Osteoblast (primary cell): Measurements from ENCODE around the gene ASPSCR1. TPM values are rescaled to one million over a fixed set of nuclear protein-coding genes. Genes with fewer than 3 reads are reported as not detected.

Experiments
- DNase-seq: peaks from one replicate; pipeline ENCODE4 v3.0.0; 2011; ENCODE audit warnings: low spot score, mixed read lengths; ENCODE audit not compliant: insufficient read length; ENCODE audit errors: missing footprints
- H2AFZ ChIP-seq: 2 replicates; pipeline ENCODE4 v1.6.0; 2011; ENCODE audit warnings: mild to moderate bottlenecking, low read length
- H3K27ac ChIP-seq: 2 replicates; pipeline ENCODE4 v1.5.1; 2011; ENCODE audit warnings: mild to moderate bottlenecking, low read depth, low read length, moderate library complexity
- H3K27me3 ChIP-seq: 2 replicates; pipeline ENCODE4 v1.6.0; 2012; ENCODE audit warnings: mild to moderate bottlenecking, control low read depth, inconsistent platforms, low read length, moderate library complexity; ENCODE audit not compliant: insufficient read depth
- H3K36me3 ChIP-seq: 2 replicates; pipeline ENCODE4 v1.5.1; 2011; ENCODE audit warnings: mild to moderate bottlenecking, low read length, control low read depth, moderate library complexity; ENCODE audit not compliant: insufficient read depth
- H3K4me1 ChIP-seq: 2 replicates; pipeline ENCODE4 v1.5.1; 2011; ENCODE audit warnings: mild to moderate bottlenecking, low read length, control low read depth, moderate library complexity; ENCODE audit not compliant: insufficient read depth
- H3K4me2 ChIP-seq: 2 replicates; pipeline ENCODE4 v1.6.0; 2011; ENCODE audit warnings: mild to moderate bottlenecking, low read length; ENCODE audit not compliant: insufficient read depth
- H3K4me3 ChIP-seq: fragments of 200-600 bp; sonication (generic); 3 replicates; pipeline ENCODE4 v1.5.1; 2012; ENCODE audit warnings: mild to moderate bottlenecking, low read length, inconsistent platforms; ENCODE audit not compliant: insufficient read depth
- H3K79me2 ChIP-seq: 2 replicates; pipeline ENCODE4 v1.6.0; 2012; ENCODE audit warnings: mild to moderate bottlenecking, low read length, control low read depth, inconsistent platforms; ENCODE audit not compliant: insufficient read depth
- H3K9me3 ChIP-seq: 2 replicates; pipeline ENCODE4 v1.5.1; 2011; ENCODE audit warnings: low read depth, low read length, control low read depth
- H4K20me1 ChIP-seq: 2 replicates; pipeline ENCODE4 v1.6.0; 2012; ENCODE audit warnings: mild to moderate bottlenecking, low read length, control low read depth; ENCODE audit not compliant: insufficient read depth
- CTCF ChIP-seq: IDR thresholded peaks from 2 replicates; pipeline ENCODE4 v1.5.1; 2011; ENCODE audit warnings: mild to moderate bottlenecking, low read depth, low read length, moderate library complexity; ENCODE audit errors: extremely low read depth
- total RNA-seq: library from RNA; depleted of rRNA; stranded (reverse); fragments of >200 nt; gene quantifications from 2 replicates; pipeline ENCODE4 v1.2.3, GENCODE V29; 2012

Gene ASPSCR1
- total RNA-seq, 1 donor, result 35.8 TPM

- Histone ChIP-seq H3K9me3 (no peaks in the 10 kb centered on the region), H3K79me2 (no peaks in the 10 kb centered on the region)
These were observed 32.0 kb downstream of the ASPSCR1 start for GRCh38 chr17:82009413-82009812.

GRCh38 chr17:82010575-82011525, 33.4 kb downstream of the ASPSCR1 start:
- Histone ChIP-seq H3K36me3 (no peaks in the 10 kb centered on the region), H3K27ac (no peak overlapping the region), H4K20me1 (peaks cover 7% of the 10 kb centered on the region), H3K9me3 (no peaks in the 10 kb centered on the region), H2AFZ (no peak overlapping the region), H3K4me2 (no peak overlapping the region), H3K4me1 (peaks cover 26% of the 10 kb centered on the region), H3K4me3 (no peak overlapping the region), H3K79me2 (no peaks in the 10 kb centered on the region), H3K27me3 (no peaks in the 10 kb centered on the region)
- no peak for TF ChIP-seq CTCF
- peak; percentile 83 for DNase-seq

More at GRCh38 chr17:82009413-82009812, 32.0 kb downstream of the ASPSCR1 start:
- Histone ChIP-seq H3K4me3 (no peak overlapping the region), H3K27me3 (no peaks in the 10 kb centered on the region), H3K36me3 (no peaks in the 10 kb centered on the region), H3K4me1 (peaks cover 31% of the 10 kb centered on the region), H3K27ac (no peak overlapping the region), H3K4me2 (no peak overlapping the region), H2AFZ (no peak overlapping the region), H4K20me1 (peaks cover 7% of the 10 kb centered on the region)
- DNase-seq, result no peak
- TF ChIP-seq CTCF, result no peak

DNA sequence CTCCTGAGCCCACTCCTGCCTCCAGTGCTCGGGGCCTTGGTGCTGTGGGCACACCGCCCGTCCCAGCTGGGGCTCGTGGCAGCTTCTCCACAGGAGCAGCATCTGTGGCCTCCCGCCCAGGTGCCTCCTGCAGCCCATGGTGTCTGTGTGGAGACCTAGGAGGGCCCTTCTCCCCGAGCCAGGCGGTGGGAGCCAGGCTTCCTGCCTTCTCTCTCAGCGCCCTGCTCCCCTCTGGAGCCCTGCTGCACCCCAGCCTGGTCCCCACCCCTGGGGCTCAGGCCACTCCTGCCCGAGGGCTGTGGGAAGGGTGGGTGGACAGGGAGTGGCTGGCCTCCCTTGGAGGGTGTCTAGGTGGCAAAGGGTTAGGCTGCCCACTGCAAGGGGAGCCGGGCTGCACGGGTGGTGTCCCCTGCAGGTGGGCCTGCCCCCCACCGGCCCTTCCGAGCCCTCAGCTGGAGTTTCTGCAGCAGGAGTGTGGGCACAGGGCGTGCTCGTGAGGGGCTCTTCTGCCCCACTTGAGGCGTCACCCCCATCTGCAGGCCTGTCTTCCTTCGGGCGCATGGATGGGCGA, 34.3 kb downstream of the ASPSCR1 start:
- no peak for DNase-seq
- Histone ChIP-seq H3K79me2 (no peaks in the 10 kb centered on the region), H3K4me3 (no peak overlapping the region), H4K20me1 (peaks cover 2% of the 10 kb centered on the region), H3K36me3 (no peaks in the 10 kb centered on the region), H3K27ac (no peak overlapping the region), H3K9me3 (no peaks in the 10 kb centered on the region), H3K4me1 (peaks cover 17% of the 10 kb centered on the region), H2AFZ (no peak overlapping the region), H3K27me3 (no peaks in the 10 kb centered on the region), H3K4me2 (no peak overlapping the region)
- TF ChIP-seq CTCF, result no peak

DNA sequence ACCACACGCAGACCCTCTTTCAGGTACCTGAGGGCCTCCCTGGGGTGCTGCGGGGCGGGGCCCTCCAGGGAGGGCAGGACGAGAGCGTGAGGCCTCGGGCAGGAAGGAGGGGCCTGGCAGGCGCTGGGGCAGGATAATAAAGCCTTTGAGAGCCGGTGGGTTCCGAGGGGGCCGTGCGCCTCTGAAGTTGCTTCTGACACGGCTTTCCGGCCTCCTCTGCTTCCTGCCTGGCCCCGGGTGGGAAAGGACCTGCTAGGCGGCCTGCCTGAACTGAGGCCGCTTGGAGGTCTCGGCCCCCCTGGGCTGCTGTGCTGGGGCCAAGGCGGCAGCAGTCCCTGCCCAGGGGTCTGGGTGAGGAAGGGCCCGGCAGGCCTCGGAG, 34.8 kb downstream of the ASPSCR1 start:
- Histone ChIP-seq H3K79me2 (no peaks in the 10 kb centered on the region), H4K20me1 (peaks cover 2% of the 10 kb centered on the region), H3K27ac (no peak overlapping the region), H3K4me1 (peaks cover 12% of the 10 kb centered on the region), H2AFZ (no peak overlapping the region), H3K9me3 (no peaks in the 10 kb centered on the region), H3K4me3 (no peak overlapping the region), H3K4me2 (no peak overlapping the region), H3K36me3 (no peaks in the 10 kb centered on the region), H3K27me3 (no peaks in the 10 kb centered on the region)
- TF ChIP-seq CTCF, result no peak
- no peak for DNase-seq
